Suprapubic skin (tissue), 4 donors: Measurements from ENCODE around the gene PCSK2.

Experiments
- CTCF ChIP-seq, 2 donors: fragments of 200-600 bp in 1 of 2; fragments of 450-650 bp in 1 of 2; sonication (generic) in 1 of 2; IDR thresholded peaks; one replicate each; pipeline ENCODE4 v1.5.1; 2016 to 2019; ENCODE audit warnings: antibody characterized with exemption in 2 of 2, mild to moderate bottlenecking in 1 of 2, moderate library complexity in 1 of 2
- POLR2A ChIP-seq, 2 donors: fragments of 450-650 bp; IDR thresholded peaks; one replicate each; pipeline ENCODE4 v1.6.1; 2017; ENCODE audit warnings: antibody characterized with exemption in 2 of 2, mild to moderate bottlenecking in 2 of 2, moderate library complexity in 2 of 2
- POLR2AphosphoS5 ChIP-seq, 3 donors: sonication (generic); formaldehyde crosslinking; IDR thresholded peaks; one replicate each; pipeline ENCODE4 v1.6.1; 2017; ENCODE audit warnings: antibody characterized with exemption in 3 of 3

GRCh38 chr20:17229256-17229655, 2.4 kb downstream of the PCSK2 start:
- TF ChIP-seq CTCF (IDR thresholded peaks at IDR 0.05), result no peak
- no peak for TF ChIP-seq POLR2AphosphoS5 (IDR thresholded peaks at IDR 0.05)
- no peak for TF ChIP-seq POLR2A (IDR thresholded peaks at IDR 0.05)
